Measurements from ENCODE around the gene TTLL3.
"Not testable (repeated sequence)": the region's sequence is repeated elsewhere in the genome, so short reads cannot be mapped to it uniquely, and the experiment has no call there.

- not testable (repeated sequence) for TF ChIP-seq EP300 (IDR thresholded peaks at IDR 0.05; ENCODE audit: borderline replicate concordance in 1 of 2, low read depth in 2 of 2, low read length in 2 of 2); ATF3 (IDR thresholded peaks at IDR 0.05; ENCODE audit: insufficient read depth, low read depth, low read length); POLR2A (IDR thresholded peaks at IDR 0.05; ENCODE audit: control extremely low read depth in 1 of 2, low read depth in 2 of 2, low read length in 2 of 2); CTCF (IDR thresholded peaks at IDR 0.05; ENCODE audit: control extremely low read depth in 1 of 3, insufficient read depth in 1 of 3, low read depth in 1 of 3, low read length in 3 of 3); TEAD4 (IDR thresholded peaks at IDR 0.05; ENCODE audit: low read depth, low read length); TAF1 (IDR thresholded peaks at IDR 0.05; ENCODE audit: low read depth, low read length); TBP (IDR thresholded peaks at IDR 0.05; ENCODE audit: low read depth, low read length); CREB1 (IDR thresholded peaks at IDR 0.05); YY1 (IDR thresholded peaks at IDR 0.05; ENCODE audit: low read depth, low read length); SIN3A (conservative IDR thresholded peaks at IDR 0.05 in 1 of 2, IDR thresholded peaks at IDR 0.05 in 1 of 2; ENCODE audit: low read depth in 1 of 2, low read length in 2 of 2); GABPA (IDR thresholded peaks at IDR 0.05; ENCODE audit: borderline replicate concordance, insufficient read depth, low read length); RAD21 (IDR thresholded peaks at IDR 0.05 in 1 of 2, conservative IDR thresholded peaks at IDR 0.05 in 1 of 2; ENCODE audit: low read depth in 2 of 2, low read length in 2 of 2); CHD7 (IDR thresholded peaks at IDR 0.05; ENCODE audit: insufficient replicate concordance, low read length)
These were observed 37.8 kb downstream of the TTLL3 start for GRCh38 chr3:9847870-9848269.

All from H1 (cell line).